H1 (cell line): ENCODE data around the gene CTNNA3. TPM values are rescaled to one million over a fixed set of nuclear protein-coding genes. Genes with fewer than 3 reads are reported as not detected.

ENCODE experiments used
- CTCF ChIA-PET: fragments of 300-600 bp; sonication (Branson Sonifier 250); formaldehyde crosslinking; loops from one replicate; lab custom pipeline; 2021; ENCODE audit not compliant: partially characterized antibody; lab: Charles Lee
- POLR2A ChIA-PET: fragments of 300-600 bp; sonication (Branson Sonifier 250); formaldehyde crosslinking; loops from one replicate; lab custom pipeline; 2021; ENCODE audit warnings: inconsistent platforms; ENCODE audit not compliant: partially characterized antibody; lab: Charles Lee
- DNase-seq, 2 experiments: peaks; one replicate each; pipeline versions ENCODE4 v3.0.0 to v3.0.0-alpha.2; 2010 to 2022; ENCODE audit warnings: low spot score in 2 of 2, low read depth in 1 of 2, mixed read lengths in 1 of 2
- FAIRE-seq: peaks from 2 replicates; lab custom pipeline; 2011; peaks lifted over from hg19 to GRCh38; lab: Jason Lieb, UNC
- H2AFZ ChIP-seq: 2 replicates; pipeline ENCODE4 v1.8.1; 2012; ENCODE audit warnings: low read length, inconsistent platforms
- H2AK5ac ChIP-seq: 2 replicates; pipeline ENCODE4 v1.6.1; 2013; ENCODE audit warnings: low read depth, low read length
- H2BK120ac ChIP-seq: replicated peaks from 2 replicates; pipeline ENCODE3; 2013; ENCODE audit warnings: low read depth, low read length, inconsistent platforms
- H2BK12ac ChIP-seq: 2 replicates; pipeline ENCODE4 v1.6.1; 2013; ENCODE audit warnings: low read depth, low read length
- H2BK15ac ChIP-seq: 2 replicates; pipeline ENCODE4 v1.6.1; 2013; ENCODE audit warnings: low read length
- H2BK20ac ChIP-seq: 2 replicates; pipeline ENCODE4 v1.6.1; 2013; ENCODE audit warnings: low read length
- H2BK5ac ChIP-seq: 2 replicates; pipeline ENCODE4 v1.6.1; 2013; ENCODE audit warnings: low read depth, low read length
- H3K14ac ChIP-seq: 2 replicates; pipeline ENCODE4 v1.6.1; 2013; ENCODE audit warnings: inconsistent platforms; ENCODE audit not compliant: insufficient read length
- H3K18ac ChIP-seq: 2 replicates; pipeline ENCODE4 v1.6.1; 2013; ENCODE audit warnings: low read length; ENCODE audit errors: extremely low read depth
- H3K23ac ChIP-seq: 2 replicates; pipeline ENCODE4 v1.6.1; 2013; ENCODE audit warnings: inconsistent platforms; ENCODE audit not compliant: insufficient read length
- H3K23me2 ChIP-seq: 2 replicates; pipeline ENCODE4 v1.6.1; 2013; ENCODE audit warnings: low read depth, low read length
- H3K27ac ChIP-seq: 2 replicates; pipeline ENCODE4 v1.6.1; 2011; ENCODE audit warnings: low read depth, low read length, inconsistent platforms
- H3K27me3 ChIP-seq, 4 experiments: replicated peaks in 1 of 4; 1 replicate in 1 of 4; 2 replicates in 3 of 4; pipeline versions ENCODE4 v1.6.1 to v1.8.1; 2011 to 2013; ENCODE audit warnings: low read length in 3 of 4, mild to moderate bottlenecking in 3 of 4, inconsistent platforms in 2 of 4, mixed read lengths in 2 of 4, moderate library complexity in 1 of 4; ENCODE audit not compliant: control insufficient read depth in 3 of 4, insufficient read depth in 3 of 4; ENCODE audit errors: extremely low read depth in 1 of 4
- H3K36me3 ChIP-seq, 4 experiments: 2 replicates each; pipeline versions ENCODE4 v1.6.1 to v1.8.1; 2011 to 2013; ENCODE audit warnings: mild to moderate bottlenecking in 4 of 4, low read length in 3 of 4, moderate library complexity in 2 of 4, control low read depth in 1 of 4, inconsistent platforms in 1 of 4; ENCODE audit not compliant: insufficient read depth in 4 of 4, control insufficient read depth in 2 of 4
- H3K4ac ChIP-seq: replicated peaks from 2 replicates; pipeline ENCODE3; 2013; ENCODE audit warnings: low read length, low read depth, mixed read lengths, inconsistent platforms; ENCODE audit not compliant: insufficient read length
- H3K4me1 ChIP-seq, 4 experiments: replicated peaks in 1 of 4; 1 replicate in 1 of 4; 2 replicates in 3 of 4; pipeline versions ENCODE4 v1.6.1 to v1.8.1; 2011 to 2013; ENCODE audit warnings: low read length in 3 of 4, inconsistent platforms in 2 of 4, mixed read lengths in 1 of 4; ENCODE audit not compliant: insufficient read depth in 4 of 4, control insufficient read depth in 3 of 4
- H3K4me2 ChIP-seq, 2 experiments: 2 replicates each; pipeline versions ENCODE4 v1.6.1 to v1.8.1; 2011 to 2013; ENCODE audit warnings: low read depth in 2 of 2, low read length in 2 of 2, control low read depth in 1 of 2, inconsistent platforms in 1 of 2, mild to moderate bottlenecking in 1 of 2; ENCODE audit not compliant: insufficient read depth in 1 of 2
- H3K4me3 ChIP-seq, 4 experiments: fragments of 200-600, 300-600 bp in 1 of 4; sonication (generic), shearing (Covaris generic), sonication (Bioruptor Twin) in 1 of 4; 2 replicates each; pipeline versions ENCODE4 v1.5.1 to v1.8.1; 2011 to 2016; ENCODE audit warnings: low read length in 4 of 4, low read depth in 3 of 4, control low read depth in 2 of 4, inconsistent platforms in 2 of 4, mild to moderate bottlenecking in 2 of 4, mixed read lengths in 1 of 4, moderate library complexity in 1 of 4; ENCODE audit not compliant: insufficient read depth in 2 of 4; ENCODE audit errors: extremely low read depth in 1 of 4
- H3K56ac ChIP-seq: replicated peaks from 2 replicates; pipeline ENCODE3; 2013; ENCODE audit warnings: low read depth, mild to moderate bottlenecking, mixed read lengths, low read length, inconsistent platforms; ENCODE audit not compliant: insufficient read length
- H3K79me1 ChIP-seq: 2 replicates; pipeline ENCODE4 v1.6.1; 2013; ENCODE audit warnings: low read depth, low read length, control low read depth
- H3K79me2 ChIP-seq, 2 experiments: 2 replicates each; pipeline versions ENCODE4 v1.6.1 to v1.8.1; 2012 to 2013; ENCODE audit warnings: low read length in 2 of 2, mild to moderate bottlenecking in 2 of 2, inconsistent platforms in 1 of 2; ENCODE audit not compliant: insufficient read depth in 2 of 2, control insufficient read depth in 1 of 2
- H3K9ac ChIP-seq, 4 experiments: replicated peaks in 1 of 4; 1 replicate in 1 of 4; 2 replicates in 3 of 4; pipeline versions ENCODE4 v1.6.1 to v1.8.1; 2011 to 2013; ENCODE audit warnings: low read depth in 3 of 4, low read length in 3 of 4, control low read depth in 2 of 4, mild to moderate bottlenecking in 2 of 4, moderate library complexity in 2 of 4, inconsistent platforms in 1 of 4; ENCODE audit errors: extremely low read depth in 1 of 4
- H3K9me3 ChIP-seq, 2 experiments: 2 replicates each; pipeline versions ENCODE4 v1.6.1 to v1.8.1; 2012 to 2013; ENCODE audit warnings: mild to moderate bottlenecking in 2 of 2, moderate library complexity in 2 of 2, control low read depth in 1 of 2, inconsistent platforms in 1 of 2, low read depth in 1 of 2, low read length in 1 of 2, mixed read lengths in 1 of 2; ENCODE audit not compliant: insufficient read depth in 2 of 2
- H4K20me1 ChIP-seq, 2 experiments: replicated peaks in 1 of 2; 2 replicates each; pipeline versions ENCODE3 to v1.8.1; 2011 to 2013; ENCODE audit warnings: inconsistent platforms in 2 of 2, low read length in 2 of 2, mild to moderate bottlenecking in 1 of 2; ENCODE audit not compliant: insufficient read depth in 2 of 2, control insufficient read depth in 1 of 2
- H4K5ac ChIP-seq: 2 replicates; pipeline ENCODE4 v1.6.1; 2013; ENCODE audit warnings: low read length, low read depth, mixed read lengths, inconsistent platforms; ENCODE audit not compliant: insufficient read length
- H4K8ac ChIP-seq: 2 replicates; pipeline ENCODE4 v1.8.0; 2013; ENCODE audit warnings: mild to moderate bottlenecking, moderate library complexity, low read length, inconsistent platforms; ENCODE audit not compliant: insufficient read depth; ENCODE audit errors: extremely low read depth
- H4K91ac ChIP-seq: replicated peaks from 2 replicates; pipeline ENCODE3; 2013; ENCODE audit warnings: low read length, mixed read lengths, inconsistent platforms; ENCODE audit not compliant: insufficient read length
- KDM5A ChIP-seq: fragments of 200-600 bp; IDR thresholded peaks from 2 replicates; pipeline ENCODE4 v1.7.1; 2012; ENCODE audit warnings: mild to moderate bottlenecking, low read length, inconsistent platforms, mixed read lengths
- WGBS, 2 experiments: shearing (Covaris generic) in 1 of 2; methylation state at CpG; one replicate each; pipeline versions ENCODE4 v1.1.6 to v1.1.7; 2013 to 2015; ENCODE audit warnings: low lambda C conversion rate in 2 of 2, mixed read lengths in 2 of 2, inconsistent platforms in 1 of 2, low coverage in 1 of 2, missing lambda C conversion rate in 1 of 2; ENCODE audit not compliant: insufficient replicate concordance in 2 of 2, insufficient coverage in 1 of 2, insufficient read length in 1 of 2; ENCODE audit errors: extremely low coverage in 1 of 2, missing lambda C conversion rate in 1 of 2; 5-methylcytosine and 5-hydroxymethylcytosine counted together
- polyA plus RNA-seq, 7 experiments: library from polyadenylated mRNA; depleted of rRNA in 3 of 7; stranded (reverse) in 5 of 7; unstranded in 2 of 7; fragments of >200 nt in 5 of 7; fragments of 200-250 nt in 2 of 7; gene quantifications; 1 replicate in 5 of 7; 2 replicates in 1 of 7; 4 replicates in 1 of 7; pipeline versions ENCODE4 v1.2.1 to v1.2.3, GENCODE V29; 2011 to 2013; ENCODE audit warnings: missing spikeins in 2 of 7, mixed read lengths in 2 of 7
- total RNA-seq: library from RNA; stranded (reverse); fragmentation: NEBNext Ultra II Directional; extraction: Animal tissue kit (Norgen Biotek cat#: 25700); gene quantifications from 2 replicates; pipeline ENCODE4 v1.2.1, GENCODE V29; 2021

CTNNA3 gene
- total and polyA plus RNA-seq, 2 of the 8 experiments (the other 6 are each of a cell fraction or from before 2014, with no cell fraction given) = 1.3 to 1.5 TPM

GRCh38 chr10:66777665-66778064 lies 918.3 kb downstream of the CTNNA3 start:
- ChIA-PET POLR2A (no interaction called here), CTCF (interaction anchor here (0.6 kb wide), 1 partner anchor 9 kb away, joined by 3 read pairs; no protein-coding TSS in a partner anchor)
- H2BK20ac ChIP-seq = no peak overlapping the region
- H3K14ac ChIP-seq = no peak overlapping the region
- no peak overlapping the region for H4K91ac ChIP-seq
- WGBS, 2 experiments = 100% methylated on average over 2 of the region's 2 CpGs; no CpG with 5 or more reads in 1 of the 2 experiments
- no peak overlapping the region for H3K56ac ChIP-seq
- H3K79me1 ChIP-seq = no peaks in the 10 kb centered on the region
- TF ChIP-seq KDM5A = no peak
- H2BK5ac ChIP-seq = no peak overlapping the region
- H3K36me3 ChIP-seq = no peaks in the 10 kb centered on the region
- H2BK12ac ChIP-seq = no peak overlapping the region
- DNase-seq = no peak
- no peak overlapping the region for H2BK15ac ChIP-seq
- H3K4me3 ChIP-seq = no peak overlapping the region
- no peaks in the 10 kb centered on the region for H3K27me3 ChIP-seq
- no peaks in the 10 kb centered on the region for H3K4me1 ChIP-seq
- no peaks in the 10 kb centered on the region for H3K79me2 ChIP-seq
- H4K5ac ChIP-seq = no peak overlapping the region
- no peak for FAIRE-seq
- H3K4me2 ChIP-seq = no peak overlapping the region
- H3K9me3 ChIP-seq = no peaks in the 10 kb centered on the region
- no peaks in the 10 kb centered on the region for H3K23me2 ChIP-seq
- no peak overlapping the region for H2BK120ac ChIP-seq
- no peak overlapping the region for H3K9ac ChIP-seq
- no peak overlapping the region for H2AK5ac ChIP-seq
- H4K8ac ChIP-seq = no peak overlapping the region
- no peak overlapping the region for H3K23ac ChIP-seq
- H2AFZ ChIP-seq = no peak overlapping the region
- no peak overlapping the region for H3K27ac ChIP-seq
- H3K4ac ChIP-seq = no peak overlapping the region
- no peak overlapping the region for H3K18ac ChIP-seq
- no peaks in the 10 kb centered on the region for H4K20me1 ChIP-seq
